Endodermal cell (in vitro differentiated cells): Measurements from ENCODE around the gene OR4B1. TPM values are rescaled to one million over a fixed set of nuclear protein-coding genes. Genes with fewer than 3 reads are reported as not detected.

ENCODE experiments used
- DNase-seq: peaks from one replicate; pipeline ENCODE4 v3.0.0-alpha.2; 2017
- H3K27ac ChIP-seq: 2 replicates; pipeline ENCODE4 v1.5.1; 2013; ENCODE audit warnings: mild to moderate bottlenecking, low read depth, low read length, moderate library complexity
- H3K27me3 ChIP-seq: 2 replicates; pipeline ENCODE4 v1.6.1; 2013; ENCODE audit warnings: mild to moderate bottlenecking, low read length, moderate library complexity; ENCODE audit not compliant: insufficient read depth, control insufficient read depth, poor library complexity, severe bottlenecking
- H3K36me3 ChIP-seq: 2 replicates; pipeline ENCODE4 v1.7.0; 2013; ENCODE audit warnings: mild to moderate bottlenecking, low read length, moderate library complexity; ENCODE audit not compliant: control insufficient read depth, insufficient read depth
- H3K4me1 ChIP-seq: one replicate; pipeline ENCODE4 v1.7.0; 2013; ENCODE audit warnings: low read length; ENCODE audit not compliant: control insufficient read depth, insufficient read depth
- H3K4me3 ChIP-seq: 2 replicates; pipeline ENCODE4 v1.5.1; 2013; ENCODE audit warnings: mild to moderate bottlenecking, low read length, moderate library complexity
- H3K9ac ChIP-seq: 2 replicates; pipeline ENCODE4 v1.6.1; 2013; ENCODE audit warnings: mild to moderate bottlenecking, low read length, moderate library complexity; ENCODE audit not compliant: poor library complexity, severe bottlenecking; ENCODE audit errors: extremely low read depth
- H3K9me3 ChIP-seq: 2 replicates; pipeline ENCODE4 v1.6.1; 2013; ENCODE audit warnings: mild to moderate bottlenecking, low read length, moderate library complexity; ENCODE audit not compliant: control insufficient read depth
- H3K27ac Mint-ChIP-seq: 2 replicates; pipeline ENCODE4 v1.8.0; 2020; ENCODE audit warnings: mixed read lengths
- H3K27me3 Mint-ChIP-seq: 2 replicates; pipeline ENCODE4 v1.8.0; 2021; ENCODE audit warnings: mild to moderate bottlenecking, mixed read lengths; ENCODE audit not compliant: insufficient read depth
- H3K36me3 Mint-ChIP-seq: 2 replicates; pipeline ENCODE4 v1.8.0; 2020; ENCODE audit warnings: low read depth, mixed read lengths
- H3K4me1 Mint-ChIP-seq: 2 replicates; pipeline ENCODE4 v1.8.0; 2020; ENCODE audit warnings: mixed read lengths
- H3K4me3 Mint-ChIP-seq: 2 replicates; pipeline ENCODE4 v1.8.0; 2020; ENCODE audit warnings: mild to moderate bottlenecking, moderate library complexity, mixed read lengths
- H3K9me3 Mint-ChIP-seq: 2 replicates; pipeline ENCODE4 v1.8.0; 2020; ENCODE audit warnings: mild to moderate bottlenecking, mixed read lengths
- WGBS, 2 experiments: methylation state at CpG; one replicate each; pipeline versions ENCODE4 v1.1.5 to v1.1.7; 2013; ENCODE audit warnings: missing lambda C conversion rate in 2 of 2, mixed read lengths in 1 of 2; ENCODE audit not compliant: insufficient coverage in 1 of 2, insufficient read length in 1 of 2; 5-methylcytosine and 5-hydroxymethylcytosine counted together
- total RNA-seq, 2 donors: library from RNA; stranded (reverse); fragmentation: NEBNext Ultra II Directional in 1 of 2; extraction: Animal tissue kit (Norgen Biotek cat#: 25700) in 1 of 2; gene quantifications; 2 replicates in 1 of 2; 3 replicates in 1 of 2; pipeline ENCODE4 v1.2.1, GENCODE V29; 2021
- TF ChIP-seq, protein P1 (sequence below): fragments of 200-600 bp; sonication (generic); conservative IDR thresholded peaks from 2 replicates; pipeline ENCODE4 v1.5.0; 2021; ENCODE audit warnings: antibody characterized with exemption, mild to moderate bottlenecking

Gene OR4B1
- total RNA-seq, 2 donors from 2014 or later: not detected

GRCh38 chr11:48169259-48169658 is 47.4 kb upstream of the OR4B1 start:
- H3K27ac Mint-ChIP-seq: no peak overlapping the region
- WGBS, 2 experiments: 60 to 91% methylated on average over 1 to 6 of the region's 6 CpGs
- no peaks in the 10 kb centered on the region for H3K27me3 Mint-ChIP-seq
- peaks cover 35% of the 10 kb centered on the region for H3K36me3 Mint-ChIP-seq
- TF ChIP-seq, protein P1, sequence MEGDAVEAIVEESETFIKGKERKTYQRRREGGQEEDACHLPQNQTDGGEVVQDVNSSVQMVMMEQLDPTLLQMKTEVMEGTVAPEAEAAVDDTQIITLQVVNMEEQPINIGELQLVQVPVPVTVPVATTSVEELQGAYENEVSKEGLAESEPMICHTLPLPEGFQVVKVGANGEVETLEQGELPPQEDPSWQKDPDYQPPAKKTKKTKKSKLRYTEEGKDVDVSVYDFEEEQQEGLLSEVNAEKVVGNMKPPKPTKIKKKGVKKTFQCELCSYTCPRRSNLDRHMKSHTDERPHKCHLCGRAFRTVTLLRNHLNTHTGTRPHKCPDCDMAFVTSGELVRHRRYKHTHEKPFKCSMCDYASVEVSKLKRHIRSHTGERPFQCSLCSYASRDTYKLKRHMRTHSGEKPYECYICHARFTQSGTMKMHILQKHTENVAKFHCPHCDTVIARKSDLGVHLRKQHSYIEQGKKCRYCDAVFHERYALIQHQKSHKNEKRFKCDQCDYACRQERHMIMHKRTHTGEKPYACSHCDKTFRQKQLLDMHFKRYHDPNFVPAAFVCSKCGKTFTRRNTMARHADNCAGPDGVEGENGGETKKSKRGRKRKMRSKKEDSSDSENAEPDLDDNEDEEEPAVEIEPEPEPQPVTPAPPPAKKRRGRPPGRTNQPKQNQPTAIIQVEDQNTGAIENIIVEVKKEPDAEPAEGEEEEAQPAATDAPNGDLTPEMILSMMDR: no peak
- Histone ChIP-seq H3K27me3 (no peaks in the 10 kb centered on the region), H3K9ac (no peak overlapping the region), H3K4me1 (no peaks in the 10 kb centered on the region), H3K9me3 (no peaks in the 10 kb centered on the region), H3K36me3 (peaks cover 18% of the 10 kb centered on the region), H3K4me3 (no peak overlapping the region), H3K27ac (no peak overlapping the region)
- no peaks in the 10 kb centered on the region for H3K4me1 Mint-ChIP-seq
- H3K9me3 Mint-ChIP-seq: no peaks in the 10 kb centered on the region
- no peak for DNase-seq
- H3K4me3 Mint-ChIP-seq: no peak overlapping the region

GRCh38 chr11:48169717-48170116 is 46.9 kb upstream of the OR4B1 start:
- Mint-ChIP-seq H3K27me3 (no peaks in the 10 kb centered on the region), H3K4me3 (no peak overlapping the region), H3K9me3 (no peaks in the 10 kb centered on the region), H3K36me3 (peaks cover 34% of the 10 kb centered on the region), H3K27ac (no peak overlapping the region), H3K4me1 (no peaks in the 10 kb centered on the region)
- DNase-seq: no peak
- no peak overlapping the region for H3K9ac ChIP-seq
- H3K27me3 ChIP-seq: no peaks in the 10 kb centered on the region
- H3K9me3 ChIP-seq: no peaks in the 10 kb centered on the region
- no peaks in the 10 kb centered on the region for H3K4me1 ChIP-seq
- H3K27ac ChIP-seq: no peak overlapping the region
- 91 to 93% methylated on average over 6 to 7 of the region's 7 CpGs for WGBS, 2 experiments
- TF ChIP-seq, protein P1: no peak
- H3K36me3 ChIP-seq: peaks cover 17% of the 10 kb centered on the region
- no peak overlapping the region for H3K4me3 ChIP-seq

- Mint-ChIP-seq H3K27ac (no peak overlapping the region), H3K9me3 (peaks cover 1% of the 10 kb centered on the region), H3K27me3 (no peaks in the 10 kb centered on the region), H3K4me1 (no peaks in the 10 kb centered on the region), H3K36me3 (peaks cover 26% of the 10 kb centered on the region), H3K4me3 (no peak overlapping the region)
- Histone ChIP-seq H3K9me3 (no peaks in the 10 kb centered on the region), H3K9ac (no peak overlapping the region), H3K4me1 (no peaks in the 10 kb centered on the region), H3K4me3 (no peak overlapping the region), H3K27me3 (no peaks in the 10 kb centered on the region), H3K36me3 (peaks cover 10% of the 10 kb centered on the region), H3K27ac (no peak overlapping the region)
- TF ChIP-seq, protein P1: no peak
- no peak for DNase-seq
- 84 to 91% methylated on average over 8 to 10 of the region's 10 CpGs for WGBS, 2 experiments
Observed at GRCh38 chr11:48170241-48171233, 46.1 kb upstream of the OR4B1 start.
